Fibroblast of the aortic adventitia (primary cell): ENCODE results near the gene PTH2R. TPM values are rescaled to one million over a fixed set of nuclear protein-coding genes. Genes with fewer than 3 reads are reported as not detected.
"Not testable (repeated sequence)": the region's sequence is repeated elsewhere in the genome, so short reads cannot be mapped to it uniquely, and the experiment has no call there.

Experiments used
- DNase-seq: peaks from one replicate; pipeline ENCODE4 v3.0.0-alpha.2; 2010; ENCODE audit warnings: low read depth
- H3K4me3 ChIP-seq: 2 replicates; pipeline ENCODE4 v1.5.1; 2011; ENCODE audit warnings: low read depth, mild to moderate bottlenecking, control low read depth, low read length, moderate library complexity
- total RNA-seq: library from RNA; depleted of rRNA; stranded (reverse); fragments of >200 nt; gene quantifications from 2 replicates; pipeline ENCODE4 v1.2.3, GENCODE V29; 2012; ENCODE audit warnings: low replicate concordance
- TF ChIP-seq, protein P1 (sequence below): IDR thresholded peaks from 2 replicates; pipeline ENCODE4 v1.5.1; 2011; ENCODE audit warnings: mild to moderate bottlenecking, low read length, control low read depth, inconsistent platforms; ENCODE audit not compliant: insufficient read depth

Gene PTH2R
- total RNA-seq, 1 donor: not detected

GRCh38 chr2:208375491-208376068 lies 31.0 kb upstream of the PTH2R start:
- TF ChIP-seq, protein P1, sequence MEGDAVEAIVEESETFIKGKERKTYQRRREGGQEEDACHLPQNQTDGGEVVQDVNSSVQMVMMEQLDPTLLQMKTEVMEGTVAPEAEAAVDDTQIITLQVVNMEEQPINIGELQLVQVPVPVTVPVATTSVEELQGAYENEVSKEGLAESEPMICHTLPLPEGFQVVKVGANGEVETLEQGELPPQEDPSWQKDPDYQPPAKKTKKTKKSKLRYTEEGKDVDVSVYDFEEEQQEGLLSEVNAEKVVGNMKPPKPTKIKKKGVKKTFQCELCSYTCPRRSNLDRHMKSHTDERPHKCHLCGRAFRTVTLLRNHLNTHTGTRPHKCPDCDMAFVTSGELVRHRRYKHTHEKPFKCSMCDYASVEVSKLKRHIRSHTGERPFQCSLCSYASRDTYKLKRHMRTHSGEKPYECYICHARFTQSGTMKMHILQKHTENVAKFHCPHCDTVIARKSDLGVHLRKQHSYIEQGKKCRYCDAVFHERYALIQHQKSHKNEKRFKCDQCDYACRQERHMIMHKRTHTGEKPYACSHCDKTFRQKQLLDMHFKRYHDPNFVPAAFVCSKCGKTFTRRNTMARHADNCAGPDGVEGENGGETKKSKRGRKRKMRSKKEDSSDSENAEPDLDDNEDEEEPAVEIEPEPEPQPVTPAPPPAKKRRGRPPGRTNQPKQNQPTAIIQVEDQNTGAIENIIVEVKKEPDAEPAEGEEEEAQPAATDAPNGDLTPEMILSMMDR: no peak
- H3K4me3 ChIP-seq: no peak overlapping the region
- no peak for DNase-seq

DNA sequence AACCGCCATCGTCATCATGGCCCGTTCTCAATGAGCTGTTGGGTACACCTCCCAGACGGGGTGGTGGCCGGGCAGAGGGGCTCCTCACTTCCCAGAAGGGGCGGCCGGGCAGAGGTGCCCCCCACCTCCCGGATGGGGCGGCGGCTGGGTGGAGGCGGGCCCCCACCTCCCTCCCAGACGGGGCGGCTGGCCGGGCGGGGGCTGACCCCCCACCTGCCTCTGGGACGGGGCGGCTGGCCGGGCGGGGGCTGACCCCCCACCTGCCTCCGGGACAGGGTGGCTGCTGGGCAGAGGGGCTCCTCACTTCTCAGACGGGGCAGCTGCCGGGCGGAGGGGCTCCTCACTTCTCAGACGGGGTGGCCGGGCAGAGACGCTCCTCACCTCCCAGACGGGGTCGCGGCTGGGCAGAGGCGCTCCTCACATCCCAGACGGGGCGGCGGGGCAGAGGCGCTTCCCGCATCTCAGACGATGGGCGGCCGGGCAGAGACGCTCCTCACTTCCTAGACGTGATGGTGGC lies 29.2 kb upstream of the PTH2R start:
- DNase-seq, H3K4me3 ChIP-seq: not testable (repeated sequence)

GRCh38 chr2:208379192-208379591 lies 27.4 kb upstream of the PTH2R start:
- TF ChIP-seq, protein P1: no peak
- no peak for DNase-seq
- no peak overlapping the region for H3K4me3 ChIP-seq

DNA sequence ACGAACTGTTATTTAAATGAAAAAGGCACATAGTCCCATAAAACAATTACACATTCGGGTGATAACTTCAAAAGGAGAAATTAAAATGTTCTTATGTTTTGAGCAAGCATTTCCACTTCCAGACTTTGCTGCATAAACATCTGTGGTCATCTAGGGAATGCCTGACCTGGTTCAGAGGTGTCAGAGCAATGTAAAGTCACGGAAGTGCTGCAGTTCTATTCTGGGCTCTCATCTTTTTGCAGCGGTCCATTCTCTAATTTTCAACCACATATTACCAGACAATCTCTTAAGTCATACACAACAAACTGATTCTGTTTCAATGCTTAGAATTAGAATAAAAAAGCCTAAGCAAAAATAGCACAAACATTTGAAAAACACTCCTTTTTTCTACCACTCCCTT lies 22.0 kb upstream of the PTH2R start:
- no peak overlapping the region for H3K4me3 ChIP-seq
- DNase-seq: no peak
- TF ChIP-seq, protein P1: no peak

GRCh38 chr2:208386541-208386940 lies 20.1 kb upstream of the PTH2R start:
- DNase-seq: no peak
- TF ChIP-seq, protein P1: no peak
- H3K4me3 ChIP-seq: no peak overlapping the region

- TF ChIP-seq, protein P1: no peak
- H3K4me3 ChIP-seq: no peak overlapping the region
- DNase-seq: no peak
These were observed 16.7 kb upstream of the PTH2R start for GRCh38 chr2:208389940-208390339.

GRCh38 chr2:208392300-208392699 lies 14.3 kb upstream of the PTH2R start:
- TF ChIP-seq, protein P1: peak; percentile 23

DNA sequence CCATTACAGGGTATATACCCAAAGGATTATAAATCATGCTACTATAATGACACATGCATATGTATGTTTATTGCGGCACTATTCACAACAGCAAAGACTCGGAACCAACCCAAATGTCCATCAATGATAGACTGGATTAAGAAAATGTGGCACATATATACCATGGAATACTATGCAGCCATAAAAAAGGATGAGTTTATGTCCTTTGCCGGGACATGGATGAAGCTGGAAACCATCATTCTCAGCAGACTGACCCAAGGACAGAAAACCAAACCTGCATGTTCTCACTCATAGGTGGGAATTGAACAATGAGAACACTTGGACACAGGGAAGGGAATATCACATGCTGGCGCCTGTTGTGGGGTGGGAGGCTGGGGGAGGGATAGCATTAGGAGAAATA lies 9.8 kb upstream of the PTH2R start:
- H3K4me3 ChIP-seq, DNase-seq: not testable (repeated sequence)

More at GRCh38 chr2:208392300-208392699, 14.3 kb upstream of the PTH2R start:
- H3K4me3 ChIP-seq: no peak overlapping the region
- DNase-seq: no peak
